ENCODE data around the gene DMD.

DMD gene

DNA sequence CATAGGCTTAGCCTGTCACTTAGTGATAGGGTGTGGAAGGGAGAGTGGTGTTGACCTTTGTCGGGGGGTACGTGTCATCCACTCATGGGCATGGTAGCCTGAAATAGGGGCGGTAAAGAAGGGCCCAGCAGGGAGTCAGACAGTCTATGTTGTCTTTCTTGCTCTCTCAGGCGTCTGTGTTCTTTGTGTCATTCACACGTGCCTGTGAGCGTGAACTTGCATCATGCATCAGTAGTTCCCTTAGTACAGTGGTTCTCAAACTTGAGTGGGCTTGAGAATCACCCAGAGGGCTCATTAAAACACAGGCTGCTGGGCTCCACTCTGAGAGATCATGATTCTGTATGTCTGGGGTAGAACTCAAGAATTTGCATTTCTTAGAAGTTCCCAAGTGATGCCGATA, 1688.6 kb downstream of the DMD start:
- DNase-seq (ENCODE audit: insufficient read length, low spot score) (no peak), FAIRE-seq (no peak)
- TF ChIP-seq, protein P1, sequence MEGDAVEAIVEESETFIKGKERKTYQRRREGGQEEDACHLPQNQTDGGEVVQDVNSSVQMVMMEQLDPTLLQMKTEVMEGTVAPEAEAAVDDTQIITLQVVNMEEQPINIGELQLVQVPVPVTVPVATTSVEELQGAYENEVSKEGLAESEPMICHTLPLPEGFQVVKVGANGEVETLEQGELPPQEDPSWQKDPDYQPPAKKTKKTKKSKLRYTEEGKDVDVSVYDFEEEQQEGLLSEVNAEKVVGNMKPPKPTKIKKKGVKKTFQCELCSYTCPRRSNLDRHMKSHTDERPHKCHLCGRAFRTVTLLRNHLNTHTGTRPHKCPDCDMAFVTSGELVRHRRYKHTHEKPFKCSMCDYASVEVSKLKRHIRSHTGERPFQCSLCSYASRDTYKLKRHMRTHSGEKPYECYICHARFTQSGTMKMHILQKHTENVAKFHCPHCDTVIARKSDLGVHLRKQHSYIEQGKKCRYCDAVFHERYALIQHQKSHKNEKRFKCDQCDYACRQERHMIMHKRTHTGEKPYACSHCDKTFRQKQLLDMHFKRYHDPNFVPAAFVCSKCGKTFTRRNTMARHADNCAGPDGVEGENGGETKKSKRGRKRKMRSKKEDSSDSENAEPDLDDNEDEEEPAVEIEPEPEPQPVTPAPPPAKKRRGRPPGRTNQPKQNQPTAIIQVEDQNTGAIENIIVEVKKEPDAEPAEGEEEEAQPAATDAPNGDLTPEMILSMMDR (IDR thresholded peaks at IDR 0.05; ENCODE audit: insufficient read depth, missing control alignments): no peak

- no peak for FAIRE-seq
- no peak for DNase-seq (ENCODE audit: insufficient read length, low spot score)
- TF ChIP-seq, protein P1 (IDR thresholded peaks at IDR 0.05; ENCODE audit: insufficient read depth, missing control alignments): no peak
Observed at GRCh38 chrX:31521941-31522340, 1689.4 kb downstream of the DMD start.

GRCh38 chrX:31516527-31516926, 1694.8 kb downstream of the DMD start:
- FAIRE-seq (no peak), DNase-seq (ENCODE audit: insufficient read length, low spot score) (no peak)
- TF ChIP-seq, protein P1 (IDR thresholded peaks at IDR 0.05; ENCODE audit: insufficient read depth, missing control alignments): no peak

DNA sequence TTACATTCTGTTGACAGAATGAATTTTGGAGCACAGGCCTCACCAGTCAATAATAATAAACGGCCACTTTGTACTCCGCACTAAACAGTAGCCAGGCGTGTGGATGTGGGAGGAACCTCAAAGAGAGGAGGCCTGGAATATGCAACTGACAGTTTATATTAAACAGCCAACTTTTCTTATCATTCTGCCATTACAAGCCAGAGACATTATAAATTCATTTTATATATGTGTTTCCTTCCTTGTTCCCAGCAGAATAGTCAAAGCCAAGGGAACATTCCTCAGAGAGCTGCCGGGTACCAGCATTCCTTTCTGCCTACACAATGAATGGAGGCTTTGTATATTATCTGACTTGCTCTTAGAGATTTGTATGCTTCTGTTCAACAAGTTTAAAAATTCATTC, 1703.0 kb downstream of the DMD start:
- DNase-seq (ENCODE audit: insufficient read length, low spot score) (no peak), FAIRE-seq (no peak)
- TF ChIP-seq, protein P1 (IDR thresholded peaks at IDR 0.05; ENCODE audit: insufficient read depth, missing control alignments): no peak

DNA sequence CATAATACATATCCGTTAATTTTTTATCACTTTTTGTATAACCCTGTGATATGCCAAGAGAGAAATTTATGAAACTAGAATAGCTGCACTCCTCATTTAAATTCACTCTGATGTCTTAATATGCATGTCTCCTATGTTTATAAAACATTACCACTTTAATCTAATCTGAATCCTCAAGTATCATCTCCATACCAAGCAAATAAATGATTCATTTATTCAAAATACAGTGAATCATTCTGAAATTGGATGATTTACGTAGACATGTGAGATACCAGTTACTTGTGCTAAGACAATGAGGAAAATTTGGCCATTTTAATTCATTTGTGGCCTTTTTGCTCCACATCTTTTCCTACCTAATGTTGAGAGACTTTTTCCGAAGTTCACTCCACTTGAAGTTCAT, 1704.4 kb downstream of the DMD start:
- FAIRE-seq (no peak), DNase-seq (ENCODE audit: insufficient read length, low spot score) (no peak)
- TF ChIP-seq, protein P1 (IDR thresholded peaks at IDR 0.05; ENCODE audit: insufficient read depth, missing control alignments): no peak

- TF ChIP-seq, protein P1 (IDR thresholded peaks at IDR 0.05; ENCODE audit: insufficient read depth, missing control alignments): no peak
- DNase-seq (ENCODE audit: insufficient read length, low spot score): no peak
- no peak for FAIRE-seq
Observed at GRCh38 chrX:31506360-31506759, 1705.0 kb downstream of the DMD start.

GRCh38 chrX:31500921-31501320, 1710.4 kb downstream of the DMD start:
- DNase-seq (ENCODE audit: insufficient read length, low spot score) (no peak), FAIRE-seq (no peak)
- TF ChIP-seq, protein P1 (IDR thresholded peaks at IDR 0.05; ENCODE audit: insufficient read depth, missing control alignments): no peak

Data from D721Med (cell line).